HFFc6 (cell line): ENCODE data around the gene MPEG1. TPM values are rescaled to one million over a fixed set of nuclear protein-coding genes. Genes with fewer than 3 reads are reported as not detected.

ENCODE experiments used
- DNase-seq: peaks from one replicate; pipeline ENCODE4 v3.0.0-alpha.2; 2018
- H3K27ac Mint-ChIP-seq: 2 replicates; pipeline ENCODE4 v1.8.0; 2020; ENCODE audit warnings: mild to moderate bottlenecking, mixed read lengths
- H3K27me3 Mint-ChIP-seq: 2 replicates; pipeline ENCODE4 v1.8.0; 2021; ENCODE audit warnings: mild to moderate bottlenecking, moderate library complexity, mixed read lengths; ENCODE audit not compliant: insufficient read depth
- H3K36me3 Mint-ChIP-seq: 2 replicates; pipeline ENCODE4 v1.8.0; 2021; ENCODE audit warnings: low read depth, mixed read lengths
- H3K4me1 Mint-ChIP-seq: 2 replicates; pipeline ENCODE4 v1.8.0; 2020; ENCODE audit warnings: low read depth, mixed read lengths
- H3K4me3 Mint-ChIP-seq: 2 replicates; pipeline ENCODE4 v1.8.0; 2020; ENCODE audit warnings: mild to moderate bottlenecking, moderate library complexity, mixed read lengths
- H3K9me3 Mint-ChIP-seq: 2 replicates; pipeline ENCODE4 v1.8.0; 2020; ENCODE audit warnings: mild to moderate bottlenecking, mixed read lengths
- total RNA-seq, 6 experiments: library from RNA; stranded (reverse); fragmentation: NEBNext Ultra II Directional; extraction: Animal tissue kit (Norgen Biotek cat#: 25700); gene quantifications; 2 replicates in 1 of 6; 3 replicates in 5 of 6; pipeline ENCODE4 v1.2.3, GENCODE V29; 2021
- TF ChIP-seq, protein P1 (sequence below): fragments of 200-600 bp; sonication (generic); IDR thresholded peaks from 2 replicates; pipeline ENCODE4 v1.5.0; 2021; ENCODE audit warnings: antibody characterized with exemption, mild to moderate bottlenecking

The MPEG1 gene
- total RNA-seq, 6 experiments from 2014 or later, result not detected

DNA sequence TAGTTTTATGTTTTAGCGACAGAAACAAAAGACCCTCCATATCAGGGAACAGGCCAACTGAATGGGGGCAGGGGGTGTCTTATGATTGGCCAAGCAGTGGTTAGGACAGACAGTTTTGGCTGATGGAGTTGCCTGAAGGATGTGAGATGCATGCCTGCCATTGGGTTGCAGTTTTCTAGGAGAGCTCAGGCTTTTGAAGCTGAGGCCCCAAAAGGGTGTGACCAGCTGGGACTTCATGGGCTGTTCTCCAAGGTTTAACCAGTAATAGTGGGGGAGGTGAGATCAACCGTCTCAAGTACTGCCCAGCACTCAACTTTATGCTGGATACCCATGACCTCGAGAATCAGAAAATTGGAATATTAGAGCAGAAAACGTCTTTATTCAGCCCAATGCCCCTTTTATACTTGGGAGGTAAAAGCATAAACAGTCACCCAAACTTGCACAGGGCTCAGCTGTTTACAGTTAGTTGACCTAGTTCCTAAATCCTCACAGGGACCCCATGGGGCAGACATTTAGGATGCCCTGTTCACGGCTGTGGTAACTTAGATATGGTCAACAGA, 27.3 kb downstream of the MPEG1 start:
- Mint-ChIP-seq H3K4me3 (no peak overlapping the region), H3K9me3 (no peaks in the 10 kb centered on the region), H3K27ac (no peak overlapping the region), H3K4me1 (peaks cover 38% of the 10 kb centered on the region), H3K36me3 (no peaks in the 10 kb centered on the region; the same call in 1 of the 2 replicates), H3K27me3 (peaks cover 4% of the 10 kb centered on the region)
- TF ChIP-seq, protein P1, sequence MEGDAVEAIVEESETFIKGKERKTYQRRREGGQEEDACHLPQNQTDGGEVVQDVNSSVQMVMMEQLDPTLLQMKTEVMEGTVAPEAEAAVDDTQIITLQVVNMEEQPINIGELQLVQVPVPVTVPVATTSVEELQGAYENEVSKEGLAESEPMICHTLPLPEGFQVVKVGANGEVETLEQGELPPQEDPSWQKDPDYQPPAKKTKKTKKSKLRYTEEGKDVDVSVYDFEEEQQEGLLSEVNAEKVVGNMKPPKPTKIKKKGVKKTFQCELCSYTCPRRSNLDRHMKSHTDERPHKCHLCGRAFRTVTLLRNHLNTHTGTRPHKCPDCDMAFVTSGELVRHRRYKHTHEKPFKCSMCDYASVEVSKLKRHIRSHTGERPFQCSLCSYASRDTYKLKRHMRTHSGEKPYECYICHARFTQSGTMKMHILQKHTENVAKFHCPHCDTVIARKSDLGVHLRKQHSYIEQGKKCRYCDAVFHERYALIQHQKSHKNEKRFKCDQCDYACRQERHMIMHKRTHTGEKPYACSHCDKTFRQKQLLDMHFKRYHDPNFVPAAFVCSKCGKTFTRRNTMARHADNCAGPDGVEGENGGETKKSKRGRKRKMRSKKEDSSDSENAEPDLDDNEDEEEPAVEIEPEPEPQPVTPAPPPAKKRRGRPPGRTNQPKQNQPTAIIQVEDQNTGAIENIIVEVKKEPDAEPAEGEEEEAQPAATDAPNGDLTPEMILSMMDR, result no peak
- no peak for DNase-seq

DNA sequence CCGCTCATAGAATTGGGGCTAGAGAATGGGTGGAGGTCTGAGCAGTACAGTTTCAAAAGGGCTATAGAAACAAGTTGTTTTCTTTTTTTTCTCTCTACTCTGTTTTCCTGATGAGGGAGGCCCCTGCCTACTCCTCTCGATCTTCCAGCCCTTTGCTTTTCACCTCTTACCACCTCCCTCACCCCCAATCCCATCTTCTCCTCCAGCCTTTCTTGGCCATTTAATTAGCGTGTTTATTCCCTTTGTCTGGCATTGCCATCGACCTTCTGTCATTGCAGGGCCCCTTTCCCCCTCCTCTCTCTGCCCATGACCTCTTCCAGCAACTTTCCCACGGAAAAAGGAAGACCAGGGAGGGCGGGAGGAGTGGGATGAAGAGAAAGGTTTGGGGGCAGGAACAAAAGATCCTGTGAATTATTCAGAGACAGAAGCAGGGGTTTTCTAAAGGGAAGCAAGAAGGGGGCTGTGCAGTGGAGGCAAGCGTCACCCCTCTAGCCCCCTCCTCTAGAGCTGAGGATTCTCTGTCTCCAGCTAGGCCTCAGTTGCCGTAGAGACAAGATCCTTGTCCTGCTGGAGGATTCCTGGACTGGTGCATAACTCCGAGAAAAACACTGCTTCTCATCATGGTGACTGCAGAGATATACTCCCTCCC, 27.9 kb downstream of the MPEG1 start:
- Mint-ChIP-seq H3K36me3 (no peaks in the 10 kb centered on the region; the same call in 1 of the 2 replicates), H3K4me3 (no peak overlapping the region), H3K9me3 (no peaks in the 10 kb centered on the region), H3K27ac (no peak overlapping the region), H3K4me1 (peaks cover 38% of the 10 kb centered on the region), H3K27me3 (peaks cover 4% of the 10 kb centered on the region)
- TF ChIP-seq, protein P1, result no peak
- DNase-seq, result no peak

DNA sequence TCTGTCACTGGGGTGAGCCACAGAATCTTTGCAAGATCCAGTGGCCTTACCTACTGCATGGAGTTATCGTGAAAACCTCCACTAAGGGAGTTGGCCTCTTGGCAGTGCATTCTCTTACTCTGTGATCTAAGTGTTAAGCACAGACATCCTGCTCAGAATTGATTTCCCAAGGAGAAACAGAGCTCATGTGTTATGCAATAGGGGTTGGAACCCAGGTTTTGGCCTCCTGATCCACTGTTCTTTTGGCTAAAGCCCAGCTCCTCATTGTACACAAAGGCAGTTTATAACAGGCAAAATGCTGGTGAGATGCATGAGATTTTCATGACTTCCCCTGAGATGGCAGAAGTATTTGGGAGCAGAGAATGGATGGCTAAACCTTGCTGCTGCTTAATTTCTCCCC, 29.0 kb downstream of the MPEG1 start:
- no peak overlapping the region for H3K27ac Mint-ChIP-seq
- peaks cover 33% of the 10 kb centered on the region for H3K4me1 Mint-ChIP-seq
- H3K27me3 Mint-ChIP-seq, result peaks cover 4% of the 10 kb centered on the region
- H3K4me3 Mint-ChIP-seq, result no peak overlapping the region
- no peak for DNase-seq
- no peaks in the 10 kb centered on the region for H3K9me3 Mint-ChIP-seq
- no peaks in the 10 kb centered on the region; the same call in 1 of the 2 replicates for H3K36me3 Mint-ChIP-seq
- TF ChIP-seq, protein P1, result no peak

DNA sequence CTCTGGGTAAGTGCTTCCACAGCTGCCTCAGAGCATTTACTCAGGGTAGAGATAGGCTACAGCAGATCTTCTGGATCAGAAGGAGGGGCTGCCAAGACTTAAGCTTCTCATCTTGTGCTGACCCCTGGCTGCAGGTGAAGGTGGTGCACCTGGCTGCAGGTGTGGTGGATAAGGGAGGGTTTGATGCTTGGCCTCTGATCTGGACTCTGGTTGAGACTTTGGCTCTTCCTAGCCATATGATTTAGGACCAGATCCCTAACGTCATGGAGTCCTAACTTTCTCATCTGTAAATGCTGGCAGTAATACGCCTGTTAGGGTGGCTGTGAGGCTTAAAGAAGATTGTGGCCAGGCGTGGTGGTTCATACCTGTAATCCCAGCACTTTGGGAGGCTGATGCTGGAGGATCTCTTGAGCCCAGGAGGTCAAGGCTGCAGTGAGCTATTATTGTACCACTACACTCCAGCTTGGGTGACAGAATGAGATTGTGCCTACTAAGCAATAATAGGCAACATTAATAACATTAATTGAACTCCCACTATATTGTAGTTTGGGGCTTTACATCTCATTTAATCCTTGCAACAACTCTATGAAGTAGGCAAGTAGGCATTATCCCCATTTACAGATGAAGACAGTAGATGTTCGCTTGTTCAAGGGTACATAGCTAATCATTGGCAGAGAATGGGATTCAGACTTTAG, 30.1 kb downstream of the MPEG1 start:
- H3K27me3 Mint-ChIP-seq, result peaks cover 2% of the 10 kb centered on the region
- H3K9me3 Mint-ChIP-seq, result no peaks in the 10 kb centered on the region
- TF ChIP-seq, protein P1, result peak; percentile 49; the same call in 1 of the 2 replicates
- no peak overlapping the region for H3K4me3 Mint-ChIP-seq
- H3K27ac Mint-ChIP-seq, result no peak overlapping the region
- peaks cover 29% of the 10 kb centered on the region for H3K4me1 Mint-ChIP-seq
- DNase-seq, result no peak
- peaks cover 2% of the 10 kb centered on the region; the same call in 1 of the 2 replicates for H3K36me3 Mint-ChIP-seq

DNA sequence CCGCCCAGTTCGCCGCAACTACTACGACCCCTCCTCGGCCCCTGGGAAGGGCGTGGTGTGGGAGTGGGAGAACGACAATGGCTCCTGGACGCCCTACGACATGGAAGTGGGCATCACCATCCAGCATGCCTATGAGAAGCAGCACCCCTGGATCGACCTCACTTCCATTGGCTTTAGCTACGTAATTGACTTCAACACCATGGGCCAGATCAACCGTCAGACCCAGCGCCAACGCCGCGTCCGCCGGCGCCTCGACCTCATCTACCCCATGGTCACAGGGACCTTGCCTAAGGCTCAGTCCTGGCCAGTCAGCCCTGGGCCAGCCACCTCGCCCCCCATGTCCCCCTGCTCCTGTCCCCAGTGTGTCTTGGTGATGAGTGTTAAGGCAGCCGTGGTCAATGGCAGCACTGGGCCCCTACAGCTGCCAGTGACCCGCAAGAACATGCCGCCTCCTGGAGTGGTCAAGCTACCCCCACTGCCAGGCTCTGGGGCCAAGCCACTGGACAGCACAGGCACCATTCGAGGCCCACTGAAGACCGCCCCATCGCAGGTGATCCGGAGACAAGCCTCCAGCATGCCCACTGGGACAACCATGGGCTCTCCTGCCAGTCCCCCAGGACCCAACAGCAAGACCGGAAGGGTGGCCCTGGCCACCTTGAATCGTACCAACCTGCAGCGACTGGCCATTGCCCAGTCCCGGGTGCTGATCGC, 30.8 kb downstream of the MPEG1 start:
- Mint-ChIP-seq H3K4me3 (no peak overlapping the region), H3K9me3 (no peaks in the 10 kb centered on the region), H3K27me3 (peaks cover 2% of the 10 kb centered on the region), H3K4me1 (peaks cover 22% of the 10 kb centered on the region), H3K36me3 (peaks cover 8% of the 10 kb centered on the region; the same call in 1 of the 2 replicates), H3K27ac (no peak overlapping the region)
- DNase-seq, result no peak
- TF ChIP-seq, protein P1, result no peak
